Prostate gland (tissue), 2 donors: ENCODE results near the gene MFAP4.

Source experiments
- POLR2A ChIP-seq: fragments of 450-650 bp; IDR thresholded peaks from one replicate; pipeline ENCODE4 v1.6.1; 2016; ENCODE audit warnings: antibody characterized with exemption, mild to moderate bottlenecking
- POLR2AphosphoS5 ChIP-seq: sonication (generic); formaldehyde crosslinking; IDR thresholded peaks from one replicate; pipeline ENCODE4 v1.6.1; 2017; ENCODE audit warnings: antibody characterized with exemption
- TF ChIP-seq, protein P1 (sequence below), 4 experiments: fragments of 200-600 bp in 2 of 4; fragments of 450-650 bp in 2 of 4; sonication (generic) in 2 of 4; IDR thresholded peaks; 1 replicate in 3 of 4; 2 replicates in 1 of 4; pipeline ENCODE4 v1.5.1; 2016 to 2019; ENCODE audit warnings: antibody characterized with exemption in 4 of 4, mild to moderate bottlenecking in 2 of 4, moderate library complexity in 2 of 4

DNA sequence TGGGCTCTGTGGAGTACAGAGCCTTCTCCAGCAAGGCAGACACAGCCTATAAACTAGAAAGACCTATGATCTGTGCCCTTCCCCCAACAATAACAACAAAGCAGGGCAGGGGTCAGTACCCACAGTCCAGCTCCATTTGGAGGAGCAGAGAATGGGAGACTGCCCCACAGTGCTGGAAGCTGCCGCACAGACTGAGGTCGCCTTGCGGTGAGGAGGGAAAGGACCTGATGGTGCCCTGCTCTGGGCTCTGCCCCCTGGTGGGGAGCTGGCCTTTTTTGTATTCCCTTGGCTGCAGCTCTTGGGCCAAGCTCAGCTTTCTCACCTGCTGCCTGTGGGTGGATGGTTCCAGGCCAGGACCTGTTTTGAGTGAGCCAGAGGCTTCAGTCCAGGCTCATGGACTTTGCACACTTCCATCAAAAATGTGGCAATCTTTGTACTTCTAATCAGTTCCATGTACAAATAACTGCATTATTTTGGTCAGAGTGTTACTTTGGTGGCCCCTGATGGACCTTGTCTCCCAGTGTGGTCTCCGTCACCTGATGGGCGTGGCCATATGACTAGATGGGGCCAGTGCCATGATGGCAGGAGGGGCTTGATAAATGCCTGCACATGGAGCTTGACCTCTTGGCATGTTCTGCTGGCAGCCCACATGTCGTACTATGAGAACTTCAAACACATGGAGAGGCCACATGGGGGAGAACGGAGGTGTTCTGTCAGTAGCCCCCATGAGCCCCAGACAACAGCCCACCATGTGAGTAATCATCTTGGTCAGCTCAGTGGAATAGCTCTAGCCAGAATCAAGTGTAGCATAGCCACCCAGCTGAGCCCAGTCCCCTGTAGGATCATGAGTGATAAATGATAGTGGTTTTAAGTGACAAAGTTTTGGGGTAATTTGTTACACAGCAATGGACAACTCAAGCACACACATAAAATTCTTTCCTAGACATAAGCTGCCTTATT lies 48.7 kb downstream of the MFAP4 start:
- TF ChIP-seq, protein P1, sequence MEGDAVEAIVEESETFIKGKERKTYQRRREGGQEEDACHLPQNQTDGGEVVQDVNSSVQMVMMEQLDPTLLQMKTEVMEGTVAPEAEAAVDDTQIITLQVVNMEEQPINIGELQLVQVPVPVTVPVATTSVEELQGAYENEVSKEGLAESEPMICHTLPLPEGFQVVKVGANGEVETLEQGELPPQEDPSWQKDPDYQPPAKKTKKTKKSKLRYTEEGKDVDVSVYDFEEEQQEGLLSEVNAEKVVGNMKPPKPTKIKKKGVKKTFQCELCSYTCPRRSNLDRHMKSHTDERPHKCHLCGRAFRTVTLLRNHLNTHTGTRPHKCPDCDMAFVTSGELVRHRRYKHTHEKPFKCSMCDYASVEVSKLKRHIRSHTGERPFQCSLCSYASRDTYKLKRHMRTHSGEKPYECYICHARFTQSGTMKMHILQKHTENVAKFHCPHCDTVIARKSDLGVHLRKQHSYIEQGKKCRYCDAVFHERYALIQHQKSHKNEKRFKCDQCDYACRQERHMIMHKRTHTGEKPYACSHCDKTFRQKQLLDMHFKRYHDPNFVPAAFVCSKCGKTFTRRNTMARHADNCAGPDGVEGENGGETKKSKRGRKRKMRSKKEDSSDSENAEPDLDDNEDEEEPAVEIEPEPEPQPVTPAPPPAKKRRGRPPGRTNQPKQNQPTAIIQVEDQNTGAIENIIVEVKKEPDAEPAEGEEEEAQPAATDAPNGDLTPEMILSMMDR (IDR thresholded peaks at IDR 0.05), result peak; percentile 62 to 86 (median 79)
- no peak for TF ChIP-seq POLR2A
- TF ChIP-seq POLR2AphosphoS5, result peak; percentile 26
